HG02884 (cell line): ENCODE data around the gene HIF1AN.

Source experiments
- ATAC-seq: cut with Tn5 transposase; IDR thresholded peaks from one replicate; pipeline ENCODE4 v1.9.1; 2021; ENCODE audit warnings: mild to moderate bottlenecking, moderate library complexity; ENCODE audit not compliant: unreplicated experiment

Gene HIF1AN

DNA sequence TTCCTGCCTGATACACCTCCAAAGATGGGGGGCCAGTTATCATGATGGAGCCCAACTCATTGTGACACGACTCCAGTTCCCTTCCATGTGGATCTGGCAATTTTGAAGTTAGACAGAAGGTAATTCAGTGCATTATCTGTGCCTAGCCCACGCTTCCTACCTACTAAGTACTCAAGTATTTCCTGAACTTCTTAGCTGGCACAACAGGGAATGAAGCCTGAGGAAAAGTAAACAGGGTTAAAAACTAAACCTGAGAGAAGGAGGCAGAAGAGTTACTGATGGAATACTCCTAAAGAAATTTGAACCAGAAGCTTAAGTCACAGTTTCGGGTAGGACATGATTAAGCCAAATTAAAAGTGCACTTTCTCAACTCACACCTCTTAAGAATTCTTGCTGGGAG, 14.9 kb upstream of the HIF1AN start:
- ATAC-seq = no peak

DNA sequence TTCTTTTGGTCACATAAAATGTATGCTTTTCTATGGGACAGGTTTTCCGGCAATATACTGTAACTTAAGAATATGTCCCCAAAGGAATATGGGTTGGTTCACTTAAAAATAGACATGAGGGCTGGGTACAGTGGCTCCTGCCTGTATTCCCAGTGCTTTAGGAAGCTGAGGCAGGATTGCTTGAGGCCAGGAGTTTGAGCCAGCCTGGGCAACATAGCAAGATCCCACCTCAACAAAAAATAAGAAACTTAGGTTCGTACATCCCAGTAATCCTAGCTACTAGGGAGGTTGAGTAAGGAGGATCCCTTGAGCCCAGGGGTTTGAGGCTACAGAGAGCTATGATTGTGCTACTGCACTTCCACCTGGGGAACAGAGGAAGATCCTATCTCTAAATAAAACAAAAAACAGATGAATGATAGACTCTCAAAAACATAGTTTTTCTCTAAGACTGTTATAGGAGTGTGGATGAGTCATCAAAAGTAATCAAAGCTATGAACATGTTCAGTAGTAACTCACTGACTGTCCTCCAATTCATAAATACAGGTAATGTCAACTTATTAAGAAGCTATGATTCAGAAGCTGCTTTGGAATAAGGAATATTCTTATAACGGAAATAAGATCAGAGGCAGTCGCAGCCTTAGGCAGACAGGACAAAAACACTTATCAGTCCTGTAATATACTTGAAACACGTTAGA, 13.5 kb upstream of the HIF1AN start:
- ATAC-seq = no peak

DNA sequence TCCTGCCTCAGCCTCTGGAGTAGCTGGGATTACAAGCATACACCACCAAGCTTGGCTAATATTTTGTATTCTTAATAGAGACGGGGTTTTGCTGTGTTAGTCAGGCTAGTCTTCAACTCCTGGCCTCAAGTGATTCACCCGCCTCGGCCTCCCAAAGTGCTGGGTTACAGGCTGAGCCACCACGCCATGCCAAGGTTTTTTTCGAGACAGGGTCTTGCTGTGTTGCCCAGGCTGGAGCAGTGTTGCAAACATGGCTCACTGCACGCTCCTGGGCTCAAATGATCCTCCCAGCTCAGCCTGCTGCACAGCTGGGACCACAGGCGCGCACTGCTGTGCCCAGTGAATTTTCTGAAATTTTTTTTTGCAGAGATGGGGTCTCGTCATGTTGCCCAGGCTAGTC, 12.8 kb upstream of the HIF1AN start:
- no peak for ATAC-seq

DNA sequence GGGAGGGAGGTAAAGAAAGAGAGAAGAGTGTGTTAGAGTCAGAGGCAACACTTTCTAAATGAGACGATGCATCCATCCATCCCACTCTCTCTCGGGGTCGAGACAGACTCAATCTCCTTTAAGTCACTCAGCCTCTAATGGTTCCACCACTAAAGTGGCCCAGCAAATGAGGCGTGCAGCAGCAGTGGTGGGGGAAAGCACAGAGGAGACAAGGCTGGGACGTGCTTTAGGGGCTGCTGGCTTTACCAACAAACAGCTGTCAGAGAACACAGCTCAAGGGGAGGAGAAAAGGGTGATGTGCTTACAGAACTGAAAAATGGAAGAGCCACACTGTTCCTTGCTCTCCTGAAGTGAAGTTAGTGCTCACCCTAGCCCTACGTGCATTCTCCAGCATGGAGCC, 11.5 kb upstream of the HIF1AN start:
- no peak for ATAC-seq

DNA sequence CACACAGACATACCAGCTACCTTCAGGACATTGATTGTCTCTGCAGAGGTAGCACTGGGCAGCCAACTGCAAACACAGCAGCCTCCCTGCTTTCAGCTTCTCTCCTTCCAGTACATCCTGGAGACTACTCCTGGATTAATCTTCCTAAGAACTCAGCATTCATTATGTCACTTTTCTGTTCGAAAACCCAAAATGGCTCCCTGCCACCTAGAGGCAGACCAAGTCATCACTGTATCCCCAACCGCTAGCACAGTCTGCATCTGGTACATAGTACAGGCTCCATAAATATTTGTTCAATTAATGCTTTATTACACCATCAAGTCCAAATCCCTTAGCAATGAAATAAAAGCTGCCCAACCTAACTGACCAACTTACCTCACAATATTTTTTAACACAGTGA, 11.1 kb upstream of the HIF1AN start:
- no peak for ATAC-seq

DNA sequence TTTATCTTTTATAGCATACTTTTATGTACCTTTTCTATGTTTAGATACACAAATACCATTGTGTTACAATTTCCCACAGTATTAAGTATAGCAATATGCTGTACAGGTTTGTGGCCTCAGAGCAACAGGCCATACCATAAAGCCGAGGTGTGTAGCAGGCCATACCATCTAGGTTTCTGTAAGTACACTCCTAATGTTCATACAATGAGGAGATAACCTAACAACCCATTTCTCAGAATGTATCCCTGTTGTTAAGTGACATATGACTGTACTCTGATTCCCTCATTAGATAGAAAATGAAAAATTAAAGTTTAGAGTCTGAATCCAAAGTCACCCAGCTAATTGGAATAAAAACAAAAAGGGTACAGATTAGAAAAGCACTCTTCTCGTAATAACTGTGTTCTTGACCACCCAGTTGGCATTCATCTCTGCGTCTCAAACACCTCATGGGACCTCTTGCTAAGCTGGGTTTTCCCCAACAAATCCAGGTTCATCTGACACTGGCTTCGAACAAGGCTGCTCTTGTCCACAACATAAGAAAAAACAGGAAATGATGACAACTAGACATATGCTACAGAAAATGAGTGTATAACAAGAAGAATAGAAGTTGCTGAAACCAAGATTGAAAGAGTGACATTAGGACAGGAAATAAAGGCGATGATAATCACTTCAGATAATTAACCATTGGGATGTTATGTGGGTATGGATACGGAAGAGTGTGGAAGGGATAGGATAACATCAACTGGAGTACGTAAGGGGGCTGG, 7.4 kb upstream of the HIF1AN start:
- ATAC-seq = no peak

DNA sequence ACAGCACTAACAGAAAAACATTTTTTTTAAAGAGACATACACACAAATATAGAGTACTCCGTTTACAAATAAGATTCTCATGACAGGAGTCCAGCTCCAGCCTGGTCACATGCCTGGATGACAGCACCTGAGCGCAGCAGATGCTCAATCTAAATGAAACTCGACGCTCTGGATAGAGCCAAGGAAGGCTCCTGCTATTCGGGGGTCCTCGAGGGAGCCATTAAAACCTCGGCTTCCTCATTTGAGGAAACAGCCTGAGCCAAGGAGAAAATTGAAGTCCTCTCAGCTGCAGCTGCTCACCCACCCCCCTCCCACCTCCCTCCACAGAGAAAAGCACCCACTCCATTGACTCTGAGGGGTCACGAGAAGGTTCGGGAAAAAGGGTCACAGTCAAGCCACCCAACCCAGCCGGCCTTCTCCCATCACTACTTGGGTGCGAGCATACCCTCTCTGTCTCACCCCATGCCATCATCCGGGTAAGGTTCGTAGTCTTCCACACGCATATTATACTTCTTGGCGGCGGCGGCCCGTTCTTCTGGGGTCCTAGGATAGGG, 6.7 kb upstream of the HIF1AN start:
- ATAC-seq = no peak

DNA sequence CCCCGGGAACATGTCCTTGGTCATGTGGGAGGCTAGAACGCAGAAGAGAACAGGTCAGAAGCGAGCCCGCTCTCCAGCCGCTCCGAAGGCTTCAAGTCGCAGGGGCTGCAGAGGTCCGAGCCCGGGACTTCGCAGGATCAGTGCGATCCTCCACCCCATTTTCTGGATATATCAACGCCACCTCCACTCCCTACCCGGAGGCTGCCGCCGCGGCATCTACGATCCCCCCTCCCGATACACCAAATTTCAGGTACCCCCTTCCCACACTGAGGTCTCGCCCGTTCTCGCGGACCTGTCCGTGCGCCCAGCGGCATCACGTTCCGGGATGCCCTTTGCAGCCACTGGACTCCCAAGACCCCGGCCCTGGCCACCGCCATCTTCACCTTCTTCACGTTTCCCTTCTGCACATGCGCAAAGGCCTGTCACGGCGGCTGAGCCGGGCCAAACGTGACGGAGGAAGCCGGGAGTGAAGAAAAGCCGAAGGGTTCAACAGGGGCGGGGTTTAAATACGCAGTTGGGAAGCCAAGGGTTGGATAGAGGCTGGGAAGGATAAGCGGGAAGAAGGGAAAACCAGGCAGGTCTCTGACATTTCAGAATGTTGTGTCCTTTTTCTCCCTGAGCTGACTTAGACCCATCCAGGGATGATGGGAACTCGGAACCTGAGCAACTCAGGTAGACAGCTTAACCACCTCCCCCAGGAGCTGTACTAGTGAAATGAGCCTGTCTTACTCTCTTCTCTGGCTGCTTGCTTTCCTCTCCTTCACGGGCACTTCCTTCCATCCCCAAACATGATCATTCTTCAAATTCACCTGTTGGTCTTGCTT, 6.1 kb upstream of the HIF1AN start, which contains the start of gene NDUFB8:
TSS of gene NDUFB8 (minus strand) at position 397 of the 824 bp plus-strand sequence. CDS start at position 377, 20 bp downstream.
- peak; percentile 56 for ATAC-seq

DNA sequence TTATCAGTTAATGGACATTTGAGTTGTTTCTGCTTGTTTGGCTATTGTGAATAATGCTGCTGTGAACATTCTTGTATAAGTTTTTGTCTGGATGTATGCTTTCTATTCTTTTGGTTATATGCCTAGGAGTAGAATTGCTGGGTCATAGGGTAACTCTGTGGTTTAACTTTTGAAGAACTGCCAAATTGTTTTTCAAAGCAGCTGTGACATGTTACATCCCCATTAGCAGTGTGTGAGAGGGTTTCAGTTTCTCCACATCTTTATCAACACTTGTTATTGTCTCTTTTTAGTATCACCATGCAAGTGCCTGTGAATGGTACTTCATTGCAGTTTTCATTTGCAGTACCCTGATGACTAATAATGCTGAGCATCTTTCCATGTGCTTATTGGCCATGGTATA, 4.0 kb upstream of the HIF1AN start:
- ATAC-seq = no peak

DNA sequence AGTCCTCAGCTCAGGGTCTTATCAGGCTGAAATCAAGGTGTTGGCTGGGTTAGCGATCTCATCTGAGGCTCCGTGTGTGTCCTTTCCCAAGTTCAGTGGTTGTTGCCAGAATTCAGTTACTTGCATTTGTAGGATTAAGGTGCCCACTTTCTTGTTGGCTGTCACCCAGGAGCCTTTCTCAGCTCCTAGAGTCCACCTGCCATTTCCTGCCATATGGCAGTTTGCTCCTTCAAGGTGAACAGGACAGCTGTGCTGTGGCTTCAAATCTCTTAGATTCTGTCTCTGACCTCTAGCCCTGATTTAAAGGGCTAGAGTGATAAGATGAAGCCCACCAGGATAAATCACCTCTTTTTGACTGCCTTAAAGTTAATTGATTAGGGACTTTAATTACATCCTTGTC, 1.0 kb upstream of the HIF1AN start:
- no peak for ATAC-seq

DNA sequence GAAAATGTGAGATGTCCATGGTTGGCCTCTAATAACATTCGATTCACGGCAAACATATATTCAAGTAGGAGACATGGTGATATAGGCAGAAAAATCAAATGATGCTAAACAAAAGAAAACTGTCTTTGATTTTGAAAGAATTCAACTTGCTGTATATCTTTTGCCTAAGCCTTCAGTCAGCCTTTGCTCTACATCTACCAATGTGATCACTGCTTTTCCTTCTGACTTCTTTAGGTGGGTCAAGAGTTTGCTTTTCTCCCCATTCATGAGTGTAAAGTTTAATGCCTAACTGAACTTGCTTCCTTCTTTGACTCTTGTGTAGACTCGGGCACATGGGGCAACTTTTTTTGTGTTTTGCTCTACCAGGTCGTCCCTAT, 417 bp upstream of the HIF1AN start:
- ATAC-seq = no peak

DNA sequence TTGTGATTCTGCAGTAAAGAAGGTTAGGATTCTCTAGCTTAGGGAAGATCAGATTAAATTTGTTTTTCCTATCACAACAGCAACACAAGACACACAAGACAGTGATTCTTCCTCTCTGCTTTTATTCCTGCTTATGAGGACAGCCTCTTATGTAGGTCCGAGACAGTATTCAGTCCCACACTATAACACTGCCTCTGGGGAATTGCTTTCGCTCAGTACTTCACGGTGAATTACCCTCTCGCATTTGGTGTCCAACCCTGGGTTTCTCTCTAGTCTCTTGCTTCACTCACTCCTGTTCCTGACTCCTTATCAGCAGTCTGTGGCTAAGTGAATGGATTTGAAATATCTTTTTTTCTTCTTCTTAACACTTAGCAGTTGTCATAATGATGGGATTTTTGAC, 1.7 kb downstream of the HIF1AN start:
- no peak for ATAC-seq

DNA sequence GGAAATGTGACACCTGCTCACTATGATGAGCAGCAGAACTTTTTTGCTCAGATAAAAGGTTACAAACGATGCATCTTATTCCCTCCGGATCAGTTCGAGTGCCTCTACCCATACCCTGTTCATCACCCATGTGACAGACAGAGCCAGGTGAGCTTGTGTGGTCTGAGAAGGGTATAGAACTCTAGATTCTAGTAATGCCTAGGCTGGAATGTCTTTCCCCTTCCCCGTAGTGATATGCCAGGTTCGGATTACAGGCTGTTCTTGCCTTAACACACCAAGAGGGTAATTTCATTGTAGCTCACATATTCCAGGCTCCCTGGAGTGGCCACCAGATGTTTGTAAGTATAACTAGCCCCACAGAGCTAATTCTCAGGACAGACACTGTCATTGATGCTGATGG, 9.2 kb downstream of the HIF1AN start:
- ATAC-seq = no peak

DNA sequence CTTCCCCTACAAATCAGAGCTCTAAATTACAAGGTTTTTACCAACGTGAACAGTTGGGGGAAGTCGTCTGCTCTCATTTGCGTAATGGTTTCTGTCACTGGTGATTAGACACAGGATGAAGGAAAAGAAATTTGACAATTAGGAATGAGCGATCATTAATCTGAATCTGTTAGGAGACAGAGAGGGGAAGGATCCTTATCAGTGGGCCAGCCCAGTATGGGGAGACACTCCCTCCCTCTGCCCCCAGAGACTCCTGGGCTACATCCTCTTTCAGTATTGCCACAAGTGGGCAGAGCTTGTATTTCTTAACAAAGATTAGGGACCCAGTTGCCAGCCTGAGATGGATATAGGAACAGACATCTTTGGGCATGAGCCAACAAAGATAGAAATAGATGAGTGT, 15.5 kb downstream of the HIF1AN start:
- no peak for ATAC-seq

DNA sequence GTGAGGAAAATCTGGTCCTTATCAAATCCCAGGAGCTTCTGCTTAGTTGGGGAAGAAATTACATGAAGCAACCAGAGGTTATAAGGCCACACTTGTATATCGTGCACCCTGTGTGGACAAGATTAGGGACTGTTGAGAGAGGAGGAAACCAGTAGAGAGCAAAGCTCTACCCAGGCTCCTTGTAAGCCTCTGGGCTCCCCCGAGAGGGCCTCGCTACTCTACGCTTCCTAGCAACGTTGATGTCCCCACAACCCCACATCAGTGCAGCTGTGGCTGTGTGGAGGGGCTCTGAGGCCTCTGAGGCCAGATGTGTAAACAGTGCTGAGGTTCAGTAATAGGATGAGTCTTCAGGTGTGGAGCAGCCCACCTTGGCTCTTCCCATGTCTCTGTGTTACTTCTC, 16.0 kb downstream of the HIF1AN start:
- no peak for ATAC-seq

DNA sequence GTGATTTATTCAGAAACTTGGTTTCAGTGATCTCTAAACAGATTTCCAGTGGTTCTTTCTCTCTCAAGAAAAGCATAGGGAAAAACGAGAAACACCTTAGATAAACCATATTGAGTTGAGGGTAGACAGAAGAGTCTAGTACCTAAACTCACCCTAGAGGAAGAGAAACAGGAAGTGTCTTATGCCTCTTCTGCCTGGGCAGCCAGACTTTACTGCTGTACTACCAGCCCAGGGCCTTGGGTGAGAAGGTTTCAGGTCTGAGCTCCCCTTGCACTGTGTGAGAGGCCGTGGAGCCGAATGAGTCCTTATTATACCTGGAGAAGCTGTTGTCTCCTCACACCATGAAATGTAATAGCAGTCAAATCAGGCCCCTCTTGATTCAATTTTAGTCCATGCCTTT, 18.2 kb downstream of the HIF1AN start:
- no peak for ATAC-seq

DNA sequence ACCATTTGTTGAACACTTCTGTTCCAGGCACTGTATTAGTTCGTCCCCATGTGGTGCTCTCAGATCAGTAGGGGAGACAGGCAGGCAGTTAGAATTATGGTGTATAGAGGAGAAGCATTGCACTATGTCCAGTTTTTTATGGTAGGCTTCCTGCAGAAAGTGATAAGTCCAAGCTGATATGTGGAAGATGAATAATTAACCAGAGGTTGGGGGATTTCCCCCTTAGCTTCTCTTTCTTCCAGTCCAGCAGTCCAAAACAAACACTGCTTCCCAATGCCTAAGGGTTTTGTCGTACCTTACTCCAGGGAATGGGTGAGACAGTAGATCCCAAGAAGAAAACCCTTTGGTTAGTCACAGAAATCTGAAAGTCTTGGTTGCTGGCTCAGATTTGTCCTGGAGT, 19.2 kb downstream of the HIF1AN start:
- no peak for ATAC-seq

DNA sequence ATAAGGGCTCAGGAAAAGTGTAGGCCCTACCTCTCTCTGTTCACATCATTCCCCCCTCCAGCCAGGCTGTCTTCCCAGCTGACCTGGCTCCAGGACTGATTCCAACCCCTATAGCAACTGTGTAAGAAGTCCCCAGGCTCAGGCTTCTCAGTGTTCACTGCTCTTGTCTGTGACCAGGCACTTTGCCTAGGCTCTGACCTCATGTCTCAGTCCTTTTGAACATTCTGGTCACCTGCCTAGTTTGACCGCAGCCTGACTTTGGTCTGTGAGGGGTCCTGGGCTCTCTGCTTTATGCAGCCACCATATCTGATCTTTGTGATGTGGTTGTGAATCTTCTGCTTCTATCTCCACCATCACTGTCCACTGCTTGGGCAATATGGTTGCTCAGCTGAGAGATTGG, 24.5 kb downstream of the HIF1AN start:
- ATAC-seq = no peak

DNA sequence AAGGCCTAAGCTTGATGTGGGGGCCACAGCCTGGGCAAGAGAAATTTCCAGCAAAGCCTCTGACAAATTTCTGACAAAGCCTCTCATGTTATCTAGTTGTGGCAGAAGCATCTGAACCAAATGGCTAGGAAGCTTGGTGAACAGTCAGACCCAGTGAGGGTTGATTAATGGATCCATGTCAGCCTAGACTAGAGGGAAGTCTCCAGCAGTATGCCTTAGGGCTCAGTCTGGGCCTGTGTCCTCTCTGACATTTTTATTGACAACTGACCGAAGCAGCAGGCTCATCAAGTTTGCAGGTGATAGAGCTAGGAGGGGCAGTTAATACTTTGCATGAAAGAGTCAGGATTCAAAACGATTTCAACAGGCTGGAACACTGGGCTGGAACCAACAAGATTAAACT, 25.3 kb downstream of the HIF1AN start:
- ATAC-seq = no peak

DNA sequence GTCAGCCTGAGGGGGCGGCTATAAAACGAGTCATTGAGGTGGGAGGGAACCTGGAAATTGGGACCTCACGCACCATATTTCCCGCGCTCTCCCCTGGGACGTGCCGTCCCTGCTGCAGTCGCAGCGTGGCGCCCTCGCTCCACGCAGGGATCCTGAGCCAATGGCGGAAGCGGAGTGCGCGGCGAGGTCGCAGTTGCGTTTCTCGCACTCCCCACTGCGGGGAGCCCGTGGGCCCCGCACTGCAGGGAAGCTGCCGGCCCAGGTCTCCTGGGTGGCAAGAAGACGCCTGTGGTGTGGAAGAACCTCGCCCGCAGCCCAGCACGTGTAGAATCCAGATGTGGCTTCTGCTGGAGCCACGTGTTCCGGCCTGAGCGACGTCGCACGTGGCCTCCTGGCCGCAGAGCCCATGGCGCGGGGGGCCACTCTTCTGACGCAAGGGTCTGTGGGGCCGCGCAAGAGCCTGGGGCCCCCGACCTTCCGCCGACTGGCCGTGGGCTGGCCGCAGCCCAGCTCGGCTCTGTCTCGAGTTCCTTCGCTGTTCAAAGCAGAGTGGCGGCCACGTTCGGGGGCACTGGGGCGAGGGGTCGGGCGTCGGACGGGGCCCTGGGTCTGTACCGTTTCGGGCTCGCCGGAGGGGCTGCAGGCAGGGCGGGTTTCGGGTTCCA, 26.4 kb downstream of the HIF1AN start:
- peak; percentile 74 for ATAC-seq
